ENCODE measurements around the gene HPCAL1.

DNA sequence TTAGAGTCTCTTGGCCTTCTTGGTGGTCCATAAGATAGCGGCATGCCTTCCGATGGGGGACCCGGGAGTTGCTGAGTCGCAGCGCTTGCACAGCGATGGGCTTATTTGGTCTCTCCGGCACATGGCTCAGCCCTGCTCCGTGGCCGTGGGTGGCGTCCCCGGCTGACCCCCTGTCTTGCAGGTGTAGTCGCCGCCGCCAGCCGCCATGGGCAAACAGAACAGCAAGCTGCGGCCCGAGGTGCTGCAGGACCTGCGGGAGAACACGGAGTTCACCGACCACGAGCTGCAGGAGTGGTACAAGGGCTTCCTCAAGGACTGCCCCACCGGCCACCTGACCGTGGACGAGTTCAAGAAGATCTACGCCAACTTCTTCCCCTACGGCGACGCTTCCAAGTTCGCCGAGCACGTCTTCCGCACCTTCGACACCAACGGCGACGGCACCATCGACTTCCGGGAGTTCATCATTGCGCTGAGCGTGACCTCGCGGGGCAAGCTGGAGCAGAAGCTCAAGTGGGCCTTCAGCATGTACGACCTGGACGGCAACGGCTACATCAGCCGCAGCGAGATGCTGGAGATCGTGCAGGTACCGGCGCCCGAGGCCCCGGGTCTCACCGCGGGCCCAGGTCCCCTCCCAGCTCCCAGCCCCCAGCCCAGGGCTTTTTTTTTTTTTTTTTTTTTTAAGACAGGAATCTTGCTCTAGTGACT, 117.0 kb downstream of the HPCAL1 start:
- TF ChIP-seq POLR2A (IDR thresholded peaks at IDR 0.05; ENCODE audit: low read depth, low read length) (no peak), BRCA1 (IDR thresholded peaks at IDR 0.05; ENCODE audit: low read depth, low read length) (no peak)
